HCEC 1CT (cell line): ENCODE results near the gene ATXN1L.
"Not testable (repeated sequence)": the region's sequence is repeated elsewhere in the genome, so short reads cannot be mapped to it uniquely, and the experiment has no call there.

Experiments
- DNase-seq: peaks from one replicate; pipeline ENCODE4 v3.0.0-alpha.2; 2017

The ATXN1L gene, protein sequence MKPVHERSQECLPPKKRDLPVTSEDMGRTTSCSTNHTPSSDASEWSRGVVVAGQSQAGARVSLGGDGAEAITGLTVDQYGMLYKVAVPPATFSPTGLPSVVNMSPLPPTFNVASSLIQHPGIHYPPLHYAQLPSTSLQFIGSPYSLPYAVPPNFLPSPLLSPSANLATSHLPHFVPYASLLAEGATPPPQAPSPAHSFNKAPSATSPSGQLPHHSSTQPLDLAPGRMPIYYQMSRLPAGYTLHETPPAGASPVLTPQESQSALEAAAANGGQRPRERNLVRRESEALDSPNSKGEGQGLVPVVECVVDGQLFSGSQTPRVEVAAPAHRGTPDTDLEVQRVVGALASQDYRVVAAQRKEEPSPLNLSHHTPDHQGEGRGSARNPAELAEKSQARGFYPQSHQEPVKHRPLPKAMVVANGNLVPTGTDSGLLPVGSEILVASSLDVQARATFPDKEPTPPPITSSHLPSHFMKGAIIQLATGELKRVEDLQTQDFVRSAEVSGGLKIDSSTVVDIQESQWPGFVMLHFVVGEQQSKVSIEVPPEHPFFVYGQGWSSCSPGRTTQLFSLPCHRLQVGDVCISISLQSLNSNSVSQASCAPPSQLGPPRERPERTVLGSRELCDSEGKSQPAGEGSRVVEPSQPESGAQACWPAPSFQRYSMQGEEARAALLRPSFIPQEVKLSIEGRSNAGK

DNA sequence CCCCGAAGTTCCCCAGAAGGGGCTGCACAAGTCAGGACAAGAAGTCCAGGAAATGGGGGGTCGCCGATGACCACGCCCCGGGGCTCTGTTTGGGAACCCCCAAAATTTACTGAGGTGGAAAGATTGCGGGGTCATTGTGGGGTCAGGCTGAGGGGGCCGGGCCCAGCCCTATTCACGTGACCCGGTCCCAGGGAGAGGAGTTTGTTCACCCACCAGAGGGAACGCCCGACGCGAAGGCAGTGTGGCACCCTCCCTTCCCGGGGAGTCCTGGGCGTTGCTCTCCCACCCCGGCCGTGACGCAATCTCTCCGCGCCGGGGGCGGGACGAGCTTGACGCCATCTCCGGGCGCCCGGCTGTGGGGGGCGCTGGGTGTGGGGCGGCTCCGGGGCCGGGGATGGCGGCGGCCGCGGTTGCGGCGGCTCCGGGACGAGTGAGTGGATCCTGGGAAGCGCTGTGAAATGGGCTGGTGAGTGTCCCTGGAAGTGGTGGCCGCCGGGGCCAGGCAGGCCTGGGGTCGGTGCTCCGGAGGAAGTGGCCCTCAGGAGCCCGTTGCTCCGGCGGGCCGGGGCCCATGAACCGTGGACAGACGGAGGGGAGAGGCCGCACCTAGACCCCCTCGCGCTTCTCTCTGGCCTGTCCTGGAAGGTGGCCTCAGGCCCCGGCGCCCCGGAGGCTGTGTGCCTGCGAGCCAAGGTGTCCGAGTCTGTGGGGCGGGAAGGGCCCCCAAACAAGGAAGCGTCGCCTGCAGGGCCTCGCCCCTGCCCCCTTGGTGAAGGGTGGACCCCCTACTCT, at the start of gene ATXN1L:
TSS of gene ATXN1L (plus strand) at position 338 of the 792 bp plus-strand sequence. CDS start 3,765 bp downstream, outside the sequence.
- peak; percentile 83 for DNase-seq

DNA sequence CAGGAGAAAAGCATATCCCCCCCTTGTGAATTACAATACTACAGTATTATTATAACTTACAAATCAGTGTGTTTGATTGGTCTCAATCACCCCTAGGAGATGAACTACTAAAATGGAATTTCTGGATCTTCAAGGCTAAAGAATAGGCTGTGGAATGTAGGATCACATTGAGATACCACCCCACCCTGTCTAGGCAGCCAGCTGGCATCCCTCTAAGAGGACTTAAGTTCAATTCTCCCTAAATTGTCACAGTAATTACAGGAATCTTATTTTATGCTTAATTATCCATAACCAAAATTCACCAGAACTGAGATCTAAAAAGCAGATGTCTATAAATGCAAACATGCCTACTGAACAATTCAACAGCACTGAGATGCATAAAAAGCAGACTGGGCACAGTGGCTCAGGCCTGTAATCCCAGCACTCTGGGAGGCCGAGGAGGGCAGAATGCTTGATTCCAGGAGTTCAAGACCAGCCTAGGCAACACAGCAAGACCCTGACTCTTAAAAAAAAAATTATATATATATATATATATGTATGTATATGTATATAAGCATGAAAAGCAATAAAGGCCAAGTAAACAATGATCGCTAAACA, 49.2 kb upstream of the ATXN1L start:
- DNase-seq = no peak

DNA sequence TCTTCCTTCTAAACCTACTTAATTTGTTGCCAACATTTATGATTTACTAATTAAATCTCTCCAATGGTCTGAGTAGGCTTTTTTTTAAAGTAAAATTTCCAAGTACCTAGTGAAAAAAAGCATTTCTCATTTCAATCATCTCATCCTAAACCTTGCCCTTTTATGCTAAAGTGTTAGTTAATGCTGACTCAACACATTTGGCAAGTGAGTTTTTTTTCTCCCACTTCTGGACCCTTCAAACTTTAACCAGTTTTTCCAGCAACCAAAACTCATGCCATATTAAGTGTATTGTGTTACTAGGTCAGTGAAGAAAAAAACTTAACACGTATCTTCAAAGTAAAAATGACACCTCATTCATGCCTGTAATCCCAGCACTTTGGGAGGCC, 42.5 kb upstream of the ATXN1L start:
- no peak for DNase-seq

DNA sequence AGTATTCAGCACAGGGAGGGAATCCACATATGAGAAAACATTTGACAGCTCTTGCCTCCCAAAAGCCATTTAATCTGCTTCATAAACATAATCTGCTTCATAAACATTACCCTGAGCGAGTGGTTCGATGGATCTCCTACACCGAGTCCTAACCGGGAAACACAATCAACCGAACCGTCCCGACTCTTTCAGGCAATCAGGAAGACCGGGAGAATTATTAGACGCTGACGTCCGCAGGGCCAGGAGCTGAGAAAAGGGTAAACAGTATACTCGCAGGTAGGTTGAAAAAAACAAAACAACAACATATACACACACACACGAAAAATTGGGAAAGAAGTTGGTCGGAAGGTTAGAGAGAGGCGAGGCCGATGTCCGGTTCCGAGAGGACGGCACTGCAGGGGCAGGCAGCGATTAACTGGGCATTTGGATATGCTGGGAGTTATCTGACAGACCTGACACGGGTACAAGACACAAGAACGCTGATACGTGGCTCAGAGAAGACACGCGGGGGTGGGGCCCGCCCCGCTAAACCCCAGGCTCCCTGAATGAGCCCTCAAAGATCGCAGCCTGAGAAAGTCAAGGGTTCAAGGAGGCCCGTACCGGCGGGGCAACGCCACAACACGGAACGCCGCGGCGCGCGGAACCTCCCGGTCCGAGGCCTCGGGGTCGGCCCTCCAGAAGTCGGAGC, 37.7 kb upstream of the ATXN1L start:
- DNase-seq = peak; percentile 20

DNA sequence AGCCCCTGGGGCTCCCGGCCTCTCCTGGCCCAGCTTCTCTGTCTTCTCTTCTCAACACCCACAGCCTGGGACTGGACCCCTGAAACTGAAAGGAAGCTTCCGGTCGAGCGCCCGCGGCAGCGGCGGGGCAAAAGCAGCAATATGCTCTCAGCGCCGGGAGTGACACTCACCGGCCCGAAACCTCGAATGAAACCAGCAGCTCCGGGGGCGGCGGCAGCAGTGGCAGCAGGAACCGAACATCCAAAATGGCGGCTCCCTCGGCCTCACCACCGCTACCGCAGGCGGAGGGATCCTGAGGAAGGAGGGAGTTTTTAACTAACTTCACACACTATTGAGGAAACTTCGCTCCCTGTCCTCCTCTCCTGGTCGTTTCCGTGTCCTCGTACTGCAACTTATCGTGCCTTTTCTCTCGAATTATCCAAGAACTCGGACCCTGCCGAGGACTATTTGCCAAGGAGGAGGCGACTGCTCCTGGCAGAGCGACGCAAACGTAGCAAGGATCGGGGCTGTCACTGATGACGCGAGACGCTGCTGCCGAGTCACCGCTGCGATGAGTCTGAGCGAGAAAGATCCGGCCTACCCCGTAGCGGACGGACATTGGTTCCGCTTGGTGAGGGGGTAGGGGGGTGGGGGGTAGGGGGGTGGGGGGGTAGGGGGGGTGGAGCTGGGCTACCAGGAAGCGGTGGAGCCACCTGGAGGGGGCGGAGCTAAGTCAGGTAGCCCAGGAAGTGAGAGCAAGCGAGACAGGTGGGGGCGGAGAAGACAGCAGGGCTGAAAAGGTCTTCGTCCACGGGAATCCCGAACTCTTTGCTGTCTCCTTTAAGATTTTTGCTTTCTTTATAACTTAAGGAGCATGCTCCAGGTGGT, 37.0 kb upstream of the ATXN1L start, which contains the start of gene AP1G1:
TSS of gene AP1G1 (minus strand) at position 242 of the 867 bp plus-strand sequence. CDS start 19,355 bp downstream, outside the sequence.
- DNase-seq = peak; percentile 98

DNA sequence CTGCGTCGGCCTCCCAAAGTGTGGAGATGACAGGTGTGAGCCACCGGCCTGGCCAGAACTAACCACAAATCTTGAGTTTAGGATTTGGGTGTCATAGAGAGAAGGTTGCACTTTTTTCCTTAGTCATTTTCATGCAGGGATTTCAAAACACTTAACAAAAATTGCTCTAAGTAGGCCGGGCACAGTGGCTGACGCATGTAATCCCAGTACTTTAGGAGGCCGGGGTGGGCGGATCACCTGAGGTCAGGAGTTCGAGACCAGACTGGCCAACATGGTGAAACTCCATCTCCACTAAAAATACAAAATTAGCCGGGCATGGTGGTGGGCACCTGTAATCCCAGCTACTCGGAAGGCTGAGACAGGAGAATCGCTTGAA, 35.6 kb upstream of the ATXN1L start:
- DNase-seq = not testable (repeated sequence)

DNA sequence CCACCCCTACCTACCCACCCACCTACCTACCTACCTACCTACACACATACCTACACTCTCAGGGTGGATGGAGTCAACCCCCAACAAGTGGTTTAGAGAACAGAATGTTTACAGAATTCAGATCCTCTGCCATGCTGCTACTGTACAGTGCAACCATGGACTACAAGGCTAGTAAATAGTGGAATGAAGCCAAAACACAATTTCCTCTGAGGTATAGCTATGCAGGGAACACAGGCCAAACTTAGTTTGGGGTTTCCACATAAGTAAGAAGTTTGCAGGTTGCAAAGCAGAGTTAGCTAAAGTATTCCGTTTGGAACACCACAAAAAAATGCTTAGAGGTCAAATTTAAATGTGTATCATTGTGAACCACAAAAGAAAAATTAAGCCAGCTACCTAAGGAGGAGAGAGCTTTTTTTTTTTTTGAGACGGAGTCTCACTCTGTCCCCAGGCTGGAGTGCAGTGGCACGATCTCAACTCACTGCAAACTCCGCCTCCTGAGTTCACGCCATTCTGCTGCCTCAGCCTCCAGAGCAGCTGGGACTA, 34.4 kb upstream of the ATXN1L start:
- no peak for DNase-seq

DNA sequence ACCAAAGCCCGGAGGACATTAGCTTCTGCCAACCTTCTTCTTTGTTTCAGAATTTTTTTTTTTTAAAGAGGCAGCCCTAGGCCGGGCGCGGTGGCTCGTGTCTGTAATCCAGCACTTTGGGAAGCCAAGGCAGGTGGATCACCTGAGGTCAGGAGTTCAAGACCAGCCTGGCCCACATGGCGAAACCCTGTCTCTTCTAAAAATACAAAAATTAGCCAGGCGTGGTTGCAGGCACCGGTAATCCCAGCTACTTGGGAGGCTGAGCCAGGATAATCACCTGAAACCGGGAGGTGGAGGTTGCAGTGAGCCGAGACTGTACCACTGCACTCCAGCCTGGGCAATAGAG, 28.6 kb upstream of the ATXN1L start:
- DNase-seq = not testable (repeated sequence)

DNA sequence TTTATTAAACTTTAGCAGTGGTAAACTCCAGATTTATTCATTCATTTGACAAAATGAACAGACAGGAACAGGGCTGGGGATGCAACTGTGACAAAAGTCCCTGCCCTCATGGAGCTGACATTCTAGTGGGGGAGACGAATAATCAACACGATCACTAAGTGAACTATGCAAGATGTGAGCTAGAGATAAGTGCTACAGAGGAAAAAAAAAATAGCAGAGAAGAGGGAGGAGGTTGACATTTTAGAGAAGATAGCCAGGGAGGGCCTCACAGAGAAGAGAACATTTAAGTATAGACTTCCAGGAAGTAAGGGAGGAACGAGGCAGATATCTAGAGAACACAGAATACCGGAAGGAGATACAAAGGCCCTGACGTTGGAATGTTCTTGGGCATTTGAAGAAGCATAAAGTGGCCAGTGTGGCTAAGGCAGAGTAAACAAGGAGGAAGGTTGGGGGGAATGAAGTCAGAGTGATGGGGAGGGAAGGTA, 19.2 kb upstream of the ATXN1L start:
- DNase-seq = no peak

DNA sequence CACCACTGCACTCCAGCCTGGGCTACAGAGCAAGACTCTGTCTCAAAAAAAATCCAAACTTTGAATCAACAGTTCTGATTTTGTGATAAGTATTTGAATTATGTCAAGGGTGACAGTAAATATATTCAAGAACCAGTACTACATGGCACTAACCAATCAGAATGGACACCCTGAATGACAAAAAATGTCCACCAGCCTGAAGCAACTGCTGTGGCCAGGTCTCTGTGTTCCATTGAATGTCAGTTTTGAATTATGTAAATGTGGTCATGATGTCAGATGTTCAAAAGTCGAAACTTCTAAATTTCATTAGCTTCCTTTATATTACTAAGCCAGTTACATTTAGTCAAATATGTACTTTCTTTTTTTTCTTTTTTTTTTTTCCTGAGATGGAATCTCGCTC, 15.4 kb upstream of the ATXN1L start:
- no peak for DNase-seq

DNA sequence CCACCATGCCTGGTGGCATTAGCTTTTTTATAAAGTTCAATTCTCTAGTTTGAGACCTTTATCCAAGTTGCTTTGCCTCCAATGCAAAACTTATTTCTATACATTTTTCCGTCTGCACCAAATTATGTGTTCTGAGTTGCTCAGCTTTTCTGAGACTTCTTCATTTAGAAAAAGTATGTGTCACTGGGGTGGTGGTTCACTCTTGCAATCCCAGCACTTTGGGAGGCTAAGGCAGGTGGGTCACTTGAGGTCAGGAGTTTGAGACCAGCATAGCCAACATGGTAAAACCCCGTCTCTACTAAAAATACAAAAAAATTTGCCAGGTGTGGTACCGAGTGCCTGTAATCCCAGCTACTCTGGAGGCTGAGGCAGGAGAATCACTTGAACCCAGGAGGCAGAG, 14.1 kb upstream of the ATXN1L start:
- DNase-seq = not testable (repeated sequence)

DNA sequence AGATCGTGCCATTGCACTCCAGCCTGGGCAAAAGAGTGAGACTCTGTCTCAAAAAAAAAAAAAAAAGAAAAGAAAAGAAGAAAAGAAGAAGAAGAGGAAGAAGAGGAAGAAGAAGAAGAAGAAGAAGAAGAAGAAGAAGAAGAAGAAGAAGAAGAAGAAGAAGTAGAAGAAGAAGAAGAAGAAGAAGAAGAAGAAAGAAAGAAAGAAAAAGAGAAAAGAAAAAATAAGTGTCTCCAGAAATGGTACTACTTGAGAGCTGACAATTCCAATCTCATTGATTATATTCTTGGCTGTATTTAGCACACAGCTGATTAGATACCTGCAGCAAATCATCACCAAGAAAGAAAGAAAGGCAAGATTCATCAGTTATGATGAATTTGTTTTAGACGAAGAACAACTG, 13.7 kb upstream of the ATXN1L start:
- not testable (repeated sequence) for DNase-seq

DNA sequence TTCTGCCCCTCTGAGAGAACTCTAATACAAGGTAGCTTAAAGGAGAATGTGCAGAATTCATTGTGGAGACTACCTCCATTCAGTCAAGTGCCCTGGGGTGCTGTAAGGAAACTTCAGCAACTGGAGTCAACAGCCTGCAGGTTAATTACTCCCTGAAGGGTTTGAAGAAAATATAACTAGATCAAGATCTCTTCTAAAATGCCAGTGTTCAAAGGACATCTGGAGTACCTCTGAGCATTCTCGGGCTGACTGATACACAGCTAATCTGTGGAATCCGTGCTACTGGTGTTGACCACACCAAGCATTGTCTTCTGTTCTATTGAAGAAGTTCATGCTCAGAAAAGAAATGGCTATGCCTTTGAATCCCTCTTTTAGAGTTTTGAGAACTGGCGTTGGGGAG, 11.5 kb upstream of the ATXN1L start:
- DNase-seq = no peak

DNA sequence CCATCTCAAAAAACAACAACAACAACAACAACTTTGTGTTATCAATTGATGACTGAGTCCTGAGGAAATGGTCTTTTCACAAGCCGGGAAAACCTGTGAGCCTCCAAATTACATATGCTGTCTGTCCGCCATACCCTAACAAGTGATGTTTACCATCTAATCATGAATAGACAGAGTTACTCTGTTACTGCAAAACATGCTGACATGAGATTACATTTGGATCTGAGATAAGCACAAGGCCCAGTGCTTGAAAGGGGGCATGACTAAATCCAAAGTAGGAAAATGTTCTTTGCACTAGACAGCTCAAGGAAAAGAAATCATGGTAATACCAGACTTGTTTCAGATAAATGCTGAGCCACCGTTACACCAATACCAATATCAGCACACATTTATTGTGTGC, 8.6 kb upstream of the ATXN1L start:
- no peak for DNase-seq

DNA sequence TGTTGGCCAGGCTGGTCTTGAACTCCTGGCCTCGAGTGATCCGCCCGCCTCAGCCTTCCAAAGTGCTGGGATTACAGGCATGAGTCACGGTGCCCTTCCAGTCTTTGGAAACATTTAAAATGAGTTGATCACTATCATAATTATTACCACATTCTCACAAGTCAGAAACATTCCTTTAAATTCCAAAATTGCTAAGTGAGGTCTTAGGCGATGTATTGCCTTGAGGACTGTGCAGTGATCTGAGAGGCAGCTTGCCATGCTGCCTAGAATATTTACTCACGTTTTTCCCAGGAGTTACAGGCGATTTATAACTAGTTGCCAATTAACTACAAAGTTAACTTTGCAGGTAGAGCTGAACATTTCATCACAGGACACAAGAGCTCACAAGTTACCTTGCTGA, 5.7 kb upstream of the ATXN1L start:
- DNase-seq = peak; percentile 11

DNA sequence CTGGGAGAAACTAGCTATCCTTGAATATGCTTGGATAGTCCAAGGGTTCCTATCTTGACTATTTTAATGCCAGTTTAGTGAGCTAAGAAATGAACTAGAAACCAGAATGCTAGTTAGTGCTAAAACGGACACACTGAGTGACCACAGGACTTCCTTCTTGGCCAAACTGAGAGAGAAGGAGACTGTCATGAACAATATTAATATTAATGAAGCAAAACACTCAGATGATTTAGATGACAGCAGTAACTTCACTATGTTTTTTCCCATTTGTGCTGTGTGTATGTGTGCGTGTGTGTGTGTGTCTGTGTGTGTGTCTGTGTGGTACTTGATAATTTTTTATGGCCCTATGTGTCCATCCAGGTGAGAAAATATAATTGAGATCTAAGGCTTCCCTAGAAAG, 2.2 kb upstream of the ATXN1L start:
- no peak for DNase-seq

DNA sequence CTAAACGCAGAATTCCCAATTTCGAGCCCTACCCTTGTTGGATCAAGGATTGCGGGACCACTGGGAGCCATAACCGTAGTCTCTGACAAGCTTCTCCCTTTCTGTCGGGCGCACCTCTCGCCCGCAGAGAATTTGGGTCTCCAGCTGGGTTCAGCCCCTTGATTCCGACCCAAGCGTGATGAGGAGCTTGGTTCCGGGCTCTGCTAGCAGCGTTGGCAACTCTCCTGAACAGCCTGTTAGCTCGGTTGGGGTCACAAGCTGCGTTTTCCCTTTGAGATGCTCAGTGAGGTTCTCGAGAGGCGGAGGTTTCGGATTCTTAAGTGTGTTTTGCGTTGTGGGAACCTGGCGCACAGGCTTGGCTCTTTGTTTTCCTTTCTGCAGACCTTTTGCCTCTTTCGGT, 655 bp downstream of the ATXN1L start:
- DNase-seq = no peak

DNA sequence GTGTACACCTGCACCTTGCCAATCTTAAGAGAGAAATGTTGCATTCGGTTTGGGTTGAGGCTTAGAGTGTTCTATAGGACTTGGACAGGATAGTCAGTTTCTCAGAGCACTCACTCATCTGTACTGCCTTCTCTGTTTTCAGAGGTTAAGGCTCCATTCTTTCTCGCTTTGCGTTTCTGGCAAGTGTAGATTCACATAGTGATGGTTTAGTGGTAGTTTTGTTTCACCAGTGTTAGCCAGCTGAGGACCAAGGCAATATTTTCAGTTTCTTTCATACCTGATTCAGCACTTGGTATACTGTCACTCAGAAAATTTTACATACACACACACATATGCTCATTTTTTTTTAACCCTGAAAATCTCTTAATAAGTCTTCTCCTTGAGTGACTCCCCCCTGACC, 1.3 kb downstream of the ATXN1L start:
- no peak for DNase-seq

DNA sequence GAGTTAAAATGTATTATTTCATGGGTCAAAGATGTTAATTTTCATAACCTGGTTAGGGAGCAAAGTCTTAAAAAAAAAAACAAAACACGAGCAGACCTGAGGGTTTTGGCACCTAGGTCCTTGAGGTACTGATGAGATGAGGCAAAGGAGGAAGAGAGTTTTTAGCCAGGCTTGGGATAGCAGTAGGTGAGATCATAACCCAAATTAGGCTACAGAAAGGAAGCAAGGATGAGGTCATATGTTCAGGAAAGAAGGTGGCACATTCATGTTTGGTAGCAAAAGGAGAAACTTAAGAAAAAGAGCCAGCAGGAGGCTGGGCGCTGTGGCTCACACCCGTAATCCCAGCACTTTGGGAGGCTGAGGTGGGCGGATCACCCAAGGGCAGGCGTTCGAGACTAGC, 2.8 kb downstream of the ATXN1L start:
- no peak for DNase-seq

DNA sequence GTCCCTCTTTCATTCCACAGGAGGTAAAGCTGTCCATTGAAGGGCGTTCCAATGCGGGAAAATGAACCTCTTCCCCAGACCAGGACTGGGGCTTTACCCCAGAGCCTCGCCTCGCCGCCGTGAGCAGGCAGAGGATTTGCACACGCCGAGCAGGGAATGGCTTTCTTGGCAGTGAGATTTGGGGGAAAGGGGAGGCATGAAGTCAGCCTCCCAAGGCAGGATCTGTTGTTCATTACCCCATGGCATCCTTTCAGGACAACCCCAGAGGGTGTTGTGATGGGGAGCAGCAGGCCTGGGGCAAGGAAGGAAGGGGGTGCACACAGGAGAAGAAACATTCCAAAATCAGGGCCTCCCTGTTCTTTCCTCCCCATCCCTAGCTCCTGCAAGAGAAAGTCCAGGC, 6.0 kb downstream of the ATXN1L start:
- no peak for DNase-seq

DNA sequence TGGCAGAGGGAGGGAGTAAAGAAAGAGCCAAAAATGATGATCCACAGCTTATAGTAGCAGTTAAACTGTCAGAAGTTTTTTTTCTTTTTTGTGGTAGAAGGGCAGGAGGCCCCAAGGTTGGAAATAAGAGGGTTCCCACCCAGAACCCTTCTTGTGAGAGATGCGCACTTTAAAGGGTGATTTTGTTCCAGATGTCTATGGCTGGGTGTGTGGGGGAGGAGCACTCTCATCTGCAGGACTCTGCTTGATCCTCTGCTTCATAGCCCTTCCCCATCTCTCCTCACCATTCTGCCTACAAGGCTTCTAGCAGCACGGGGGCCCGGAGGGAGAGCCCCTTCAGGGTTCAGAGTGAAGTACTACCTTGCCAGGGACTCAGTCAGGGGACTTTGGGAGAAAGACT, 6.4 kb downstream of the ATXN1L start:
- no peak for DNase-seq
